NT2/D1 (cell line): ENCODE results near the gene EFCAB9.

Source experiments
- DNase-seq: peaks from one replicate; pipeline ENCODE4 v3.0.0-alpha.2; 2011; ENCODE audit warnings: low read depth, low spot score
- H3K27me3 ChIP-seq: 2 replicates; pipeline ENCODE4 v1.6.0; 2011; ENCODE audit warnings: mild to moderate bottlenecking; ENCODE audit not compliant: insufficient read length, insufficient read depth
- H3K36me3 ChIP-seq: 2 replicates; pipeline ENCODE4 v1.6.1; 2011; ENCODE audit warnings: mild to moderate bottlenecking, low read length, mixed read lengths; ENCODE audit not compliant: insufficient read depth, insufficient read length
- H3K4me1 ChIP-seq: 2 replicates; pipeline ENCODE4 v1.5.1; 2011; ENCODE audit not compliant: insufficient read depth, insufficient read length
- H3K4me3 ChIP-seq: 2 replicates; pipeline ENCODE4 v1.5.1; 2011; ENCODE audit warnings: low read depth; ENCODE audit not compliant: insufficient read length
- H3K9ac ChIP-seq: 2 replicates; pipeline ENCODE4 v1.6.0; 2011; ENCODE audit warnings: low read depth; ENCODE audit not compliant: insufficient read length
- H3K9me3 ChIP-seq: 2 replicates; pipeline ENCODE4 v1.5.1; 2011; ENCODE audit warnings: mild to moderate bottlenecking, low read length; ENCODE audit not compliant: insufficient read depth
- SUZ12 ChIP-seq: IDR thresholded peaks from 2 replicates; pipeline ENCODE4 v1.6.1; 2011; ENCODE audit not compliant: insufficient read length, insufficient read depth; ENCODE audit errors: extremely low read depth
- YY1 ChIP-seq: IDR thresholded peaks from 2 replicates; pipeline ENCODE4 v1.6.1; 2011; ENCODE audit not compliant: insufficient read length, insufficient read depth
- ZNF274 ChIP-seq: IDR thresholded peaks from 2 replicates; pipeline ENCODE4 v1.6.1; 2011; ENCODE audit warnings: mild to moderate bottlenecking, low read depth, low read length

EFCAB9 gene

GRCh38 chr5:172211676-172212075 lies 17.7 kb downstream of the EFCAB9 start:
- peaks cover 38% of the 10 kb centered on the region for H3K36me3 ChIP-seq

GRCh38 chr5:172213126-172213525 lies 19.2 kb downstream of the EFCAB9 start:
- H3K36me3 ChIP-seq, result peaks cover 45% of the 10 kb centered on the region
- H3K9me3 ChIP-seq, result no peaks in the 10 kb centered on the region
- DNase-seq, result no peak
- H3K27me3 ChIP-seq, result no peaks in the 10 kb centered on the region
- no peak for TF ChIP-seq YY1
- no peak for TF ChIP-seq ZNF274
- no peak for TF ChIP-seq SUZ12
- H3K4me3 ChIP-seq, result no peak overlapping the region
- H3K4me1 ChIP-seq, result no peaks in the 10 kb centered on the region
- H3K9ac ChIP-seq, result no peak overlapping the region

More at GRCh38 chr5:172211676-172212075, 17.7 kb downstream of the EFCAB9 start:
- no peak overlapping the region for H3K9ac ChIP-seq
- DNase-seq, result no peak
- TF ChIP-seq ZNF274 (no peak), YY1 (no peak), SUZ12 (no peak)
- H3K4me1 ChIP-seq, result no peaks in the 10 kb centered on the region
- no peaks in the 10 kb centered on the region for H3K9me3 ChIP-seq
- H3K4me3 ChIP-seq, result no peak overlapping the region
- no peaks in the 10 kb centered on the region for H3K27me3 ChIP-seq

DNA sequence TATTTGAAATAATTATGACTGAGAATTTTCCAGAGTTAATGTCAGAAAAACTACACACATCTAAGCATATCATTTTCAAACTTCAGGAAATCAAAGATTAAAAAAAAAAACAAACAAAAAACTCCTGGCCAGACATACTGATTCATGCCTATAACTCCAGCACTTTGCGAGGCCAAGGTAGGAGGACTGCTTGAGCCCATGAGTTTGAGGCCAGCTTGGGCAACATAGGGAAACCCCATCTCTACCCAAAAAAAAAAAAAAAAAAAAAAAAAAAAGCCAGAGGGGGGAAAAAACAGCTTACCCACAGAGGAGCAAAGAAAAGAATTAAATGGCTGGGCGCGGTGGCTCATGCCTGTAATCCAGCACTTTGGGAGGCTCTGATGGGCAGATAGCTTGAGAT lies 22.4 kb downstream of the EFCAB9 start:
- Histone ChIP-seq H3K27me3 (no peaks in the 10 kb centered on the region), H3K9me3 (no peaks in the 10 kb centered on the region), H3K36me3 (peaks cover 40% of the 10 kb centered on the region), H3K4me3 (no peak overlapping the region), H3K9ac (no peak overlapping the region), H3K4me1 (no peaks in the 10 kb centered on the region)
- TF ChIP-seq ZNF274 (no peak), SUZ12 (no peak), YY1 (no peak)
- DNase-seq, result no peak

DNA sequence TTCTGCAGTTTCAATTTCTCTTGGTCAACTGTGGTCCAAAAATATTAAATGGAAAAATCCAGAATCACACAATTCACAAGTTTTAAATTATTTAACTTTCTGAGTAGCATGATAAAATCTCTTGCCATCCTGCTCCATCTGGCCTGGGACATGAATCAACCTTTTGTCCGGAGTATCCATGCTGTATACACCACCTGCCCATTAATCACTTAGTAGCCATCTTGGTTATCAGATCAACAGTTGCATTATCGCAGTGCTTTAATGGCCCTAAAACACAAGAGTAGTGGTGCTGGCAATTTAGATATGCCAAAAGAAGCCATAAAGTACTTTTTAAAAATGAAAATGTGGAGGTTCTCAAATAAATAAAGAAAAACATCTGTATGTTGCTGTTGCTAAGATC lies 25.3 kb downstream of the EFCAB9 start:
- DNase-seq, result no peak
- TF ChIP-seq ZNF274 (no peak), SUZ12 (no peak), YY1 (no peak)
- H3K36me3 ChIP-seq, result peaks cover 40% of the 10 kb centered on the region
- no peaks in the 10 kb centered on the region for H3K4me1 ChIP-seq
- no peak overlapping the region for H3K4me3 ChIP-seq
- H3K9ac ChIP-seq, result no peak overlapping the region
- H3K27me3 ChIP-seq, result no peaks in the 10 kb centered on the region
- H3K9me3 ChIP-seq, result no peaks in the 10 kb centered on the region

GRCh38 chr5:172223901-172224873 lies 30.2 kb downstream of the EFCAB9 start:
- no peaks in the 10 kb centered on the region for H3K27me3 ChIP-seq
- H3K36me3 ChIP-seq, result peaks cover 41% of the 10 kb centered on the region

DNA sequence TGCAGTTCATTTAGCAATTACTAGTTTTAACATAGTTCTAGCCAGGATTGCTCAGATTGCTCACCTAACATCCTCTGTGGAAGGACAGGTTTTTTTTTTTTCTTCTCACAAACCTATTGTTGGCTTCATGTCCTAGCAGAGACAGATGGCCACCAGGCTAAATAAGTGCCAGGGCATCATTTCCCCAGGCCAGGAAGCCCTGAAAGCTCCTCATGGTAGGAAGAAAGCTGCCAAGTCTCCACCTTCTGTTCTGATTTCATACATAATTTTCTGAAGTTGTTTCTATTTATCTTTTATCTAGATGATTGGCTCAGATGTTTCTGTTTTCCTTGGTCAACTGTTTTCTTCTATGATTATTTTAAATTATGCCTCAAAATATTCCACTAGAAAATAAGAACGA lies 31.0 kb downstream of the EFCAB9 start:
- Histone ChIP-seq H3K36me3 (peaks cover 37% of the 10 kb centered on the region), H3K9ac (no peak overlapping the region), H3K27me3 (no peaks in the 10 kb centered on the region), H3K9me3 (no peaks in the 10 kb centered on the region), H3K4me3 (no peak overlapping the region), H3K4me1 (peaks cover 1% of the 10 kb centered on the region)
- no peak for TF ChIP-seq SUZ12
- DNase-seq, result no peak

More at GRCh38 chr5:172223901-172224873, 30.2 kb downstream of the EFCAB9 start:
- Histone ChIP-seq H3K4me1 (peaks cover 1% of the 10 kb centered on the region), H3K4me3 (no peak overlapping the region), H3K9ac (no peak overlapping the region), H3K9me3 (no peaks in the 10 kb centered on the region)
- TF ChIP-seq YY1 (no peak), ZNF274 (no peak), SUZ12 (no peak)
- no peak for DNase-seq

DNA sequence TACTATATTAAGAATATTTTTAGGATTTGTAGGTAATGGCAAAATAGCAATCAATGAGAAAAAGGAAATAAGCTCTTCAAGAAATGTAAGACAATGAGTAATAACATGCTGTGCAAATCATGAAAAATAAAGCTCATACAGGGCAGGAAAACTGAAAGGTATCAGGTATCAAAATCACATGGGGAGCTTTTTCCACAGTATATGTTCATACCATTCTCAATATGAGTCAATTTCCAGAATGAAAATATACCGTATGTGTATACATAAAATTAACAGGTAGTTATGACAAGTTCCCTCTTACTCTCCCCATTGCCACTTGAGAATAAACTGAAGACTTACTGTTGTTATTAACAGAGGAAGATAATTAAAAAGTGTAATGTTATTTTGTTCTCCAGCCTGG lies 35.9 kb downstream of the EFCAB9 start:
- Histone ChIP-seq H3K9me3 (no peaks in the 10 kb centered on the region), H3K36me3 (peaks cover 47% of the 10 kb centered on the region), H3K27me3 (no peaks in the 10 kb centered on the region), H3K9ac (no peak overlapping the region), H3K4me3 (no peak overlapping the region), H3K4me1 (peaks cover 1% of the 10 kb centered on the region)
- DNase-seq, result no peak
- TF ChIP-seq YY1, result no peak
- no peak for TF ChIP-seq ZNF274
- no peak for TF ChIP-seq SUZ12

- Histone ChIP-seq H3K27me3 (no peaks in the 10 kb centered on the region), H3K4me3 (no peak overlapping the region), H3K36me3 (peaks cover 33% of the 10 kb centered on the region), H3K9me3 (no peaks in the 10 kb centered on the region), H3K9ac (no peak overlapping the region), H3K4me1 (no peaks in the 10 kb centered on the region)
- DNase-seq, result no peak
- no peak for TF ChIP-seq YY1
- TF ChIP-seq ZNF274, result no peak
- TF ChIP-seq SUZ12, result no peak
Observed at GRCh38 chr5:172234031-172234430, 40.1 kb downstream of the EFCAB9 start.
